ENCODE measurements around the gene SELENOM. TPM values are rescaled to one million over a fixed set of nuclear protein-coding genes. Genes with fewer than 3 reads are reported as not detected.
"Not testable (repeated sequence)": the region's sequence is repeated elsewhere in the genome, so short reads cannot be mapped to it uniquely, and the experiment has no call there.

SELENOM gene
- total RNA-seq, 1 donor from 2014 or later, result 10.3 TPM

GRCh38 chr22:31133911-31134310 is 26.5 kb upstream of the SELENOM start:
- no peak for DNase-seq (ENCODE audit: low read depth in 2 of 2)

- DNase-seq (ENCODE audit: low read depth in 2 of 2), result no peak
These were observed 23.5 kb upstream of the SELENOM start for GRCh38 chr22:31130873-31131272.

GRCh38 chr22:31128156-31128555 is 20.8 kb upstream of the SELENOM start:
- DNase-seq (ENCODE audit: low read depth in 2 of 2), result no peak

GRCh38 chr22:31127181-31127772 is 19.9 kb upstream of the SELENOM start:
- no peak for DNase-seq (ENCODE audit: low read depth in 2 of 2)

GRCh38 chr22:31126869-31127175 is 19.5 kb upstream of the SELENOM start:
- no peak for DNase-seq (ENCODE audit: low read depth in 2 of 2)

- DNase-seq (ENCODE audit: low read depth in 2 of 2), result no peak
These were observed 18.9 kb upstream of the SELENOM start for GRCh38 chr22:31126128-31126868.

GRCh38 chr22:31125521-31126117 is 18.3 kb upstream of the SELENOM start:
- no peak for DNase-seq (ENCODE audit: low read depth in 2 of 2)

GRCh38 chr22:31124811-31125465 is 17.6 kb upstream of the SELENOM start:
- DNase-seq (ENCODE audit: low read depth in 2 of 2), result no peak

- no peak for DNase-seq (ENCODE audit: low read depth in 2 of 2)
These were observed 16.9 kb upstream of the SELENOM start for GRCh38 chr22:31124290-31124689.

GRCh38 chr22:31123292-31123602 is 15.9 kb upstream of the SELENOM start:
- no peak for DNase-seq (ENCODE audit: low read depth in 2 of 2)

GRCh38 chr22:31122532-31123291 is 15.3 kb upstream of the SELENOM start, which contains the start of gene INPP5J:
Gene INPP5J (plus strand): TSS chr22:31122966. CDS start chr22:31123015, 49 bp downstream.
- DNase-seq (ENCODE audit: low read depth in 2 of 2), result peak in 1 of 2 donors; percentile 27

GRCh38 chr22:31122196-31122531 is 14.8 kb upstream of the SELENOM start:
- no peak for DNase-seq (ENCODE audit: low read depth in 2 of 2)

GRCh38 chr22:31121403-31121802 is 14.0 kb upstream of the SELENOM start:
- DNase-seq (ENCODE audit: low read depth in 2 of 2), result no peak

GRCh38 chr22:31120642-31121041 is 13.3 kb upstream of the SELENOM start:
- no peak for DNase-seq (ENCODE audit: low read depth in 2 of 2)

GRCh38 chr22:31120230-31120629 is 12.9 kb upstream of the SELENOM start:
- DNase-seq (ENCODE audit: low read depth in 2 of 2), result no peak

GRCh38 chr22:31119026-31119717 is 11.8 kb upstream of the SELENOM start:
- DNase-seq (ENCODE audit: low read depth in 2 of 2), result no peak

GRCh38 chr22:31118046-31118820 is 10.9 kb upstream of the SELENOM start:
- no peak for DNase-seq (ENCODE audit: low read depth in 2 of 2)

GRCh38 chr22:31112547-31113091 is 5.3 kb upstream of the SELENOM start:
- not testable (repeated sequence) for DNase-seq (ENCODE audit: low read depth in 2 of 2)

GRCh38 chr22:31107894-31108218 is 488 bp upstream of the SELENOM start:
- DNase-seq (ENCODE audit: low read depth in 2 of 2), result no peak

- DNase-seq (ENCODE audit: low read depth in 2 of 2), result peak; percentile 36 to 49
These were observed 614 bp downstream of the SELENOM start for GRCh38 chr22:31106731-31107177.
